Activated T-cell treated with anti-CD3 and anti-CD28 coated beads, Interleukin-2, amount 50 U/mL, for 72 hours (primary cell): ENCODE results near the gene ABHD12. TPM values are rescaled to one million over a fixed set of nuclear protein-coding genes. Genes with fewer than 3 reads are reported as not detected.
"Not testable (repeated sequence)": the region's sequence is repeated elsewhere in the genome, so short reads cannot be mapped to it uniquely, and the experiment has no call there.

Source experiments
- ATAC-seq, 2 donors: fragments of 150-1000 bp; cut with Tn5 transposase; replicated peaks in 1 of 2; 2 replicates each; pipeline ENCODE4 v1.10.0; 2021; ENCODE audit warnings: moderate library complexity in 2 of 2, mild to moderate bottlenecking in 1 of 2
- DNase-seq, 2 donors: peaks; one replicate each; pipeline ENCODE4 v3.0.0; 2021 to 2022; ENCODE audit warnings: mixed read lengths in 1 of 2
- H3K27ac Mint-ChIP-seq: one replicate; pipeline ENCODE4 v1.8.0; 2022; ENCODE audit warnings: mild to moderate bottlenecking, moderate library complexity, mixed read lengths
- H3K27me3 Mint-ChIP-seq: one replicate; pipeline ENCODE4 v1.8.0; 2022; ENCODE audit warnings: low read depth, mixed read lengths
- H3K36me3 Mint-ChIP-seq, 2 donors: one replicate each; pipeline ENCODE4 v1.8.0; 2022; ENCODE audit warnings: mixed read lengths in 2 of 2, mild to moderate bottlenecking in 1 of 2; ENCODE audit not compliant: insufficient read depth in 2 of 2
- H3K4me1 Mint-ChIP-seq: one replicate; pipeline ENCODE4 v1.8.0; 2022; ENCODE audit warnings: low read depth, mixed read lengths
- H3K4me3 Mint-ChIP-seq, 2 donors: one replicate each; pipeline ENCODE4 v1.8.0; 2022; ENCODE audit warnings: mild to moderate bottlenecking in 2 of 2, mixed read lengths in 2 of 2, moderate library complexity in 2 of 2
- H3K9me3 Mint-ChIP-seq, 2 donors: one replicate each; pipeline ENCODE4 v1.8.0; 2022; ENCODE audit warnings: mixed read lengths in 2 of 2
- total RNA-seq, 2 donors: library from RNA; stranded (reverse); gene quantifications; one replicate each; pipeline ENCODE4 v1.2.3, GENCODE V29; 2022

The ABHD12 gene
- total RNA-seq, 2 donors from 2014 or later = 25.5 to 26.5 TPM

DNA sequence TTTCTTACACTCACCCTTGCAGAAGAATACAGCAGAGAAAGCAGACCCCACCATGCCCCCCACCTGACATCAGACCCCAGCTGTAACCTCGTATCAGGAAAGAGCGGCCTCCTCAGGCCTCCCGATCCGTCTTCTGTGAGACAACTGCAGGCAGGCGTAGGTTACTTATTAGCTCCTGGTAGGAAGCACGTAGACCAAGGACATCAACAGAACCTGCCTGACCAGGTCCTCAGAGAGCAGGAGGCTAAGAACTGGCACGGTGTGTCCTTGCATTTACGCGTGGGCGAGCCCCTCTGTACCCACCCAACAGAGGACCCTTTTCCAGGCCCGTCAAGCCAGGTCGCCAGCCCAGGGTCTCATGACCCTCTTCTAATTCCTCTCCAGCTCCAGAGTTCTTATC, 51.0 kb downstream of the ABHD12 start:
- DNase-seq = no peak
- Mint-ChIP-seq H3K27ac (no peak overlapping the region), H3K4me1 (peaks cover 22% of the 10 kb centered on the region), H3K4me3 (no peak overlapping the region), H3K9me3 (no peaks in the 10 kb centered on the region), H3K27me3 (no peaks in the 10 kb centered on the region), H3K36me3 (peaks cover 0 to 1% of the 10 kb centered on the region in 2 donors)
- no peak for ATAC-seq

GRCh38 chr20:25338112-25339023, 52.3 kb downstream of the ABHD12 start:
- ATAC-seq (no peak), DNase-seq (no peak)
- Mint-ChIP-seq H3K27ac (no peak overlapping the region), H3K4me3 (no peak overlapping the region), H3K4me1 (peaks cover 11% of the 10 kb centered on the region), H3K36me3 (peaks cover 0 to 2% of the 10 kb centered on the region in 2 donors), H3K9me3 (peaks cover 0 to 2% of the 10 kb centered on the region in 2 donors), H3K27me3 (no peaks in the 10 kb centered on the region)

DNA sequence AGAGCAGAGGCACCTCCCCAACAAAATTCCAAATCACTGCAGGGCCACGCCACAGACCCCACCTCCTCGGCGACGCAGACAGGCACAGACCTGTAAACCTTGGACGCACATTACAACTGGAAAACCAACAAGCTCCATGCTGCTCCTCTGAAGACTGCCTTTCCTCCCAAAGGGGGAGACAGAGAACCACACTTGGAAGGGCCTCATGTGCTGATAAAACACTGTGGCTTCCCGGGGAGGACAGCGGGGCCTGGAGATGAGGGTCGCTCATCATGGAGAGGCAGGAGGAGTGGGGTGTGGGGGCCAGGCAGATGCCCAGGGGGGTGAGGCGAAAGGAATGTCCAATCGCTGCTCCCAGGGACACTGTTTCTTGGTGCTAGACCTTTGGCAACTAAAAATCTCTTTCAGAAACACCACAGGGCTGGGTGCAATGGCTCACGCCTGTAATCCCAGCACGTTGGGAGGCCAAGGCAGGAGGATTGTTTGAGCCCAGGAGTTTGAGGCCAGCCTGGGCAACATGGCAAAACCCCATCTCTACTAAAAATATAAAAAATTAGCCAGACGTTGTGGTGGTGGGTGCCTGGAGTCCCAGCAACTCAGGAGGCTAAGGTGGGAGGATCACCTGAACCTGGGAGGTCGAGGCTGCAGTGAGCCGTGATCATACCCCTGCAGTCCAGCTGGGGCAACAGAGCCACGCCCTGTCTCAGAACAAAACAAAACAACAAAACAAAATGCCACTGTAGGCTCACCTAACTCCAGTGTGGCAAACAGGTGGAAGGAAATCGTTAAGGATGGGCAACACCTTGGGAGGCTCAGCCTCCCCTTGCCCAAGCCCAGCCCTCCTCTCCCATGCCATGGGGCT, 53.8 kb downstream of the ABHD12 start:
- Mint-ChIP-seq H3K9me3 (peaks cover 0 to 2% of the 10 kb centered on the region in 2 donors), H3K27ac (no peak overlapping the region), H3K4me3 (no peak overlapping the region), H3K27me3 (no peaks in the 10 kb centered on the region), H3K4me1 (peaks cover 3% of the 10 kb centered on the region), H3K36me3 (peaks cover 0 to 2% of the 10 kb centered on the region in 2 donors)
- no peak for DNase-seq
- ATAC-seq = no peak

DNA sequence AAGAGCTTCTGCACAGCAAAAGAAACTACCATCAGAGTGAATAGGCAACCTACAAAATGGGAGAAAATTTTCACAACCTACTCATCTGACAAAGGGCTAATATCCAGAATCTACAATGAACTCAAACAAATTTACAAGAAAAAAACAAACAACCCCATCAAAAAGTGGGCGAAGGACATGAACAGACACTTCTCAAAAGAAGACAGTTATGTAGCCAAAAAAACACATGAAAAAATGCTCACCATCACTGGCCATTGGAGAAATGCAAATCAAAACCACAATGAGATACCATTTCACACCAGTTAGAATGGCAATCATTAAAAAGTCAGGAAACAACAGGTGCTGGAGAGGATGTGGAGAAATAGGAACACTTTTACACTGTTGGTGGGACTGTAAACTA, 55.7 kb downstream of the ABHD12 start:
- not testable (repeated sequence) for DNase-seq, ATAC-seq, H3K9me3 Mint-ChIP-seq, H3K4me1 Mint-ChIP-seq, H3K27me3 Mint-ChIP-seq, H3K4me3 Mint-ChIP-seq, H3K36me3 Mint-ChIP-seq, H3K27ac Mint-ChIP-seq

- Mint-ChIP-seq H3K27me3 (no peaks in the 10 kb centered on the region), H3K4me3 (no peak overlapping the region), H3K9me3 (peaks cover 0 to 2% of the 10 kb centered on the region in 2 donors), H3K36me3 (peaks cover 2 to 5% of the 10 kb centered on the region in 2 donors), H3K27ac (no peak overlapping the region), H3K4me1 (no peaks in the 10 kb centered on the region)
- DNase-seq = no peak
- no peak for ATAC-seq
Measured at GRCh38 chr20:25328954-25329498, 61.6 kb downstream of the ABHD12 start.

- DNase-seq = no peak
- no peak overlapping the region for H3K4me3 Mint-ChIP-seq
- no peak overlapping the region for H3K27ac Mint-ChIP-seq
- H3K9me3 Mint-ChIP-seq = no peaks in the 10 kb centered on the region
- no peaks in the 10 kb centered on the region for H3K4me1 Mint-ChIP-seq
- peaks cover 2 to 4% of the 10 kb centered on the region in 2 donors for H3K36me3 Mint-ChIP-seq
- no peak for ATAC-seq
- H3K27me3 Mint-ChIP-seq = no peaks in the 10 kb centered on the region
Measured at GRCh38 chr20:25327521-25328235, 63.0 kb downstream of the ABHD12 start.

GRCh38 chr20:25325997-25326396, 64.6 kb downstream of the ABHD12 start:
- H3K27ac Mint-ChIP-seq = no peak overlapping the region
- ATAC-seq = no peak
- no peak overlapping the region for H3K4me3 Mint-ChIP-seq
- H3K9me3 Mint-ChIP-seq = no peaks in the 10 kb centered on the region
- peaks cover 5% of the 10 kb centered on the region for H3K4me1 Mint-ChIP-seq
- peaks cover under 1 to 2% of the 10 kb centered on the region in 2 donors for H3K36me3 Mint-ChIP-seq
- no peak for DNase-seq
- no peaks in the 10 kb centered on the region for H3K27me3 Mint-ChIP-seq

DNA sequence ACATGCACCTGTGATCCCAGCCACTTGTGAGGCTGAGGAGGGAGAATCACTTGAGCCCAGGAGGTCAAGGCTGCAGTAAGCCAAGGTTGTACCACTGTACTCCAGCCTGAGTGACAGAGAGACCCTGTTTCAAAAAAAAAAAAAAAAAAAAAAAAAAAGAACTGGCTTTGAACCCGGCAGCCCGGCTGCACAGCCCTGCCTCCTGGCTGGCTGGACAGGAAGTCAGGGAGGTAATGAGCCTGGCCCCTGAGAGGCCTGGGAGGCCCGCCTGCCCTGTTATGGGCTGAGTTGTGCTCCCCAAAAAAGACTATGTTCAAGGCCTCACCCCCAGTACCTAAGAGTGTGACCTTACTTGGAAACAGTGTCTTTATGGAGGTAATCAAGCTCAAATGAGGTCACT, 65.6 kb downstream of the ABHD12 start:
- Mint-ChIP-seq H3K4me3 (no peak overlapping the region), H3K4me1 (peaks cover 5% of the 10 kb centered on the region), H3K36me3 (peaks cover 0 to 2% of the 10 kb centered on the region in 2 donors), H3K27ac (no peak overlapping the region), H3K27me3 (no peaks in the 10 kb centered on the region), H3K9me3 (no peaks in the 10 kb centered on the region)
- DNase-seq = no peak
- no peak for ATAC-seq

- H3K9me3 Mint-ChIP-seq = no peaks in the 10 kb centered on the region
- DNase-seq (no peak), ATAC-seq (no peak)
- H3K27ac Mint-ChIP-seq = no peak overlapping the region
- no peaks in the 10 kb centered on the region for H3K27me3 Mint-ChIP-seq
- no peak overlapping the region for H3K4me3 Mint-ChIP-seq
- H3K36me3 Mint-ChIP-seq = no peaks in the 10 kb centered on the region
- H3K4me1 Mint-ChIP-seq = peaks cover 5% of the 10 kb centered on the region
Measured at GRCh38 chr20:25324412-25324811, 66.2 kb downstream of the ABHD12 start.

GRCh38 chr20:25323496-25324246, 67.0 kb downstream of the ABHD12 start:
- Mint-ChIP-seq H3K9me3 (no peaks in the 10 kb centered on the region), H3K4me1 (peaks cover 5% of the 10 kb centered on the region), H3K4me3 (no peak overlapping the region), H3K36me3 (no peaks in the 10 kb centered on the region), H3K27ac (no peak overlapping the region), H3K27me3 (no peaks in the 10 kb centered on the region)
- ATAC-seq (no peak), DNase-seq (no peak)

- H3K4me3 Mint-ChIP-seq = no peak overlapping the region
- DNase-seq (no peak), ATAC-seq (no peak)
- H3K4me1 Mint-ChIP-seq = peaks cover 5% of the 10 kb centered on the region
- no peaks in the 10 kb centered on the region for H3K36me3 Mint-ChIP-seq
- H3K9me3 Mint-ChIP-seq = no peaks in the 10 kb centered on the region
- no peaks in the 10 kb centered on the region for H3K27me3 Mint-ChIP-seq
- H3K27ac Mint-ChIP-seq = peak overlapping the region; percentile 9
Measured at GRCh38 chr20:25321991-25322390, 68.6 kb downstream of the ABHD12 start.

- peak overlapping the region; percentile 9 for H3K27ac Mint-ChIP-seq
- no peaks in the 10 kb centered on the region for H3K9me3 Mint-ChIP-seq
- no peak for DNase-seq
- peaks cover 5% of the 10 kb centered on the region for H3K4me1 Mint-ChIP-seq
- no peaks in the 10 kb centered on the region for H3K36me3 Mint-ChIP-seq
- no peak overlapping the region for H3K4me3 Mint-ChIP-seq
- peak; percentile 71 to 93 for ATAC-seq
- no peaks in the 10 kb centered on the region for H3K27me3 Mint-ChIP-seq
Measured at GRCh38 chr20:25321262-25321831, 69.3 kb downstream of the ABHD12 start.
